Epithelial cell of esophagus (primary cell): Measurements from ENCODE around the gene ANKS1B.

Source experiments
- DNase-seq: peaks from one replicate; pipeline ENCODE4 v3.0.0; 2010; ENCODE audit warnings: low read depth
- H3K4me3 ChIP-seq: 2 replicates; pipeline ENCODE4 v1.5.1; 2011; ENCODE audit warnings: mild to moderate bottlenecking, low read length, control low read depth
- TF ChIP-seq, protein P1 (sequence below): IDR thresholded peaks from 2 replicates; pipeline ENCODE4 v1.5.1; 2011; ENCODE audit warnings: low read depth, mild to moderate bottlenecking, low read length, control low read depth, inconsistent platforms; ENCODE audit not compliant: insufficient read depth; ENCODE audit errors: missing control alignments

ANKS1B gene

DNA sequence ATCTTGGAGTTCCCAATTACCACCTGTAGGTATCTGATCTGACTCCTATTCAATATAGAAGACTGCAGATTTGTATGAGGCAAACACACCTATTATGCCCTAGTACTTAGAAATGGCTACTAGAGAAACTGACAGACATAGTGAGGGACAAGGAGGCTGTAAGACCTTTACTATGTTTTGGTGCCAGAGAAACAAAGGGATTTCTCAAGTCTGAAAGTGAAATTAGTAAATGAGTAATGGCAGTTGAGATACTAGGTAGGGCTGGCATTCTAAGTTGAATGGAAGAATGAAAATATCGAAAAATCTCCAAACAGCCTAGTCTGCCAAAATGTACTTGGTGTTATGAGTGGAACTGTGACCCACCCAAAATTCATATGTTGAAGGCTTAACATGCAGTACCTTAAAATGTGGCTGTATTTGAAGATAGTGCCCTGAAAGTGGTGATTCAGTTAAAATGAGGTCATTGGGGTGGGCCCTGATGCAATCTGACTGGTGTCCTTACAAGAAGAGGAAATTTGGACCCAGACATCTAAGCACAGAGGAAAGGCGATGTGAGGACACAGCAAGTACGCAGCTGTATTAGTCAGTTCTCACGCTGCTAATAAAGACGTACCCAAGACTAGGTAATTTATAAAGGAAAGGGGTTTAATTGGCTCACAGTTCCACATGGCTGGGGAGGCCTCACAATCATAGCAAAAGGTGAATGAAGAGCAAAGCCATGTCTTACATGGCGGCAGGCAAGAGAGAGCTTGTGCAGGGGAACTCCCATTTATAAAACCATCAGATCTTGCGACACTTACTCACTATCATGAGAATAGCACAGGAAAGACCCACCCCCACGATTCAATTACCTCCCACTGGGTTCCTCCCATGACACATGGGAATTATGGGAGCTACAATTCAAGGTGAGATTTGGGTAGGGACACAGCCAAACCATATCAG is 1212.7 kb downstream of the ANKS1B start:
- no peak for DNase-seq
- no peak overlapping the region for H3K4me3 ChIP-seq
- TF ChIP-seq, protein P1, sequence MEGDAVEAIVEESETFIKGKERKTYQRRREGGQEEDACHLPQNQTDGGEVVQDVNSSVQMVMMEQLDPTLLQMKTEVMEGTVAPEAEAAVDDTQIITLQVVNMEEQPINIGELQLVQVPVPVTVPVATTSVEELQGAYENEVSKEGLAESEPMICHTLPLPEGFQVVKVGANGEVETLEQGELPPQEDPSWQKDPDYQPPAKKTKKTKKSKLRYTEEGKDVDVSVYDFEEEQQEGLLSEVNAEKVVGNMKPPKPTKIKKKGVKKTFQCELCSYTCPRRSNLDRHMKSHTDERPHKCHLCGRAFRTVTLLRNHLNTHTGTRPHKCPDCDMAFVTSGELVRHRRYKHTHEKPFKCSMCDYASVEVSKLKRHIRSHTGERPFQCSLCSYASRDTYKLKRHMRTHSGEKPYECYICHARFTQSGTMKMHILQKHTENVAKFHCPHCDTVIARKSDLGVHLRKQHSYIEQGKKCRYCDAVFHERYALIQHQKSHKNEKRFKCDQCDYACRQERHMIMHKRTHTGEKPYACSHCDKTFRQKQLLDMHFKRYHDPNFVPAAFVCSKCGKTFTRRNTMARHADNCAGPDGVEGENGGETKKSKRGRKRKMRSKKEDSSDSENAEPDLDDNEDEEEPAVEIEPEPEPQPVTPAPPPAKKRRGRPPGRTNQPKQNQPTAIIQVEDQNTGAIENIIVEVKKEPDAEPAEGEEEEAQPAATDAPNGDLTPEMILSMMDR = no peak

DNA sequence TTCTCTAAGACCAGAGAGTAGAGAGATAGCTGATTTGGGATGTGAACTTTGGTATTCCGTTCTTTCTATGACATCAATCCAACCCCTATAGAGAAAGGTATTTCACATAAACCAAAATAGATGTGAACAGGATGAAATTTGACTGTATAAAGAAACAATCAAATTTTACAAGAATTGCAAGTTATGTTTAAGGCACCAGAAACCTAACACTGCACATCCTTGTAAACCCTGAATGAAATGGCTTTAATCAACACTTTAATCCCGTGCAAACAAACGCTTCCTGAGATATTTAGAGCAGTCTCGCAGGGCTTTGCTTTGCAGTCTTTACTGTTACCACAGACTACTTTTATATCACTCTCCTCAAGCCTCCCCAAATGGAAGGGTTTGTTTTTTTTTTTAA is 1214.5 kb downstream of the ANKS1B start:
- no peak for DNase-seq
- TF ChIP-seq, protein P1 = no peak
- no peak overlapping the region for H3K4me3 ChIP-seq

DNA sequence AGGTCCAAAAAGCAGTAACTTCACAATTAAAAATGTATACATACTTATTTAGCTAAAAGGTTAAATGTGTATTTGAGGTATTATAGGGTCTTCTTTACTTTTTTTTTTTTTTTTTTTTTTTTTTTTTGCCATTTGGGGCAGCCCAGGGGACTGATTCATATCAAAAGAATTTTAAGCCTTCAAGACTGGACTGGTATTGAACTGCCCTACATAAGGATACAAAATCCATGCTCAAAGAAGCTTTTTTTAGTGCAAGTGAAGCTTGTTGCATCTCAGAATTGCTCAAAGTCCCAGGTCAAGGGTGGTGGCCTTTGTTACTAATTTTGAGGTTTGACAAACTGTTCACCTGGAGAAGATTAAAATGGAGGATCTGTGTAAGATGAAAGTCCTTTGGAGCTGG is 1215.7 kb downstream of the ANKS1B start:
- DNase-seq = no peak
- TF ChIP-seq, protein P1 = no peak
- no peak overlapping the region for H3K4me3 ChIP-seq

DNA sequence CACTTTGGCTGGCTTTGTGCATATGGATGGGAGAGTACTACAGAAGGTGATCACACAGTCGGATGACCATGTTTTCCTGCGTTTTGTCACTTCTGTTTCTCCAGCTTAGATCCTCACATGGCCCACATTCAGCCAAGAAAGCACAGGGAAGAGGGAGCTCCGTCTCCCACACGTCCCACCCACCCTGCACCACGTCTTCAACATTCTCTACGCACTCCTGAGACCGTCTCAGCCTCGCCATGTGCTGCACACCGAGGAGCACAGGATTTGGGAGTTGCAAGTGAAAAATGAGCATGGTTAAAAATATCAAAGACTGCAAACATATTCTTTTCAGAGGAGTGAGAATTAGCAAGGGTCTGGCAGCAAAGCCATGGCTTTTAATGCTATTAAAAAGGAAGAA is 1217.5 kb downstream of the ANKS1B start:
- TF ChIP-seq, protein P1 = no peak
- DNase-seq = no peak
- H3K4me3 ChIP-seq = no peak overlapping the region

DNA sequence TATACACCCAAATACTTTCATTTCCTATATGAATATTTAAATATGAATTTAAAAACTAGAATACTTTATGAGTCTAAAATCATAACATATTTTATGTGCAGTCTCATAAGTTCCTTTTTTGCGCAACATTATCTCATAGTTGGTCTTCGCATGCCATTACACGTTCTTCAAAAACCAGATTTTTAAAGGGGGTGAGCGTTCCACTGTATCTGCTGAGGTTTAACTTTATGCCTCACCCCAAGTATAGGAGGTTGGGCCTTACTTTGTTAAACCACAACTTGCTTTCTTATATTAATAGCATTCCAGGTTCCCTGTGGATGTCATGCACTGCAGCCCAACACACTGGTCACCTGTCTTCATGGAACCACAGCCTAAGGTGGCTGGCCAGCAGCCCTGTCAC is 1221.1 kb downstream of the ANKS1B start:
- peak; percentile 63 for DNase-seq
- TF ChIP-seq, protein P1 = no peak
- no peak overlapping the region for H3K4me3 ChIP-seq

DNA sequence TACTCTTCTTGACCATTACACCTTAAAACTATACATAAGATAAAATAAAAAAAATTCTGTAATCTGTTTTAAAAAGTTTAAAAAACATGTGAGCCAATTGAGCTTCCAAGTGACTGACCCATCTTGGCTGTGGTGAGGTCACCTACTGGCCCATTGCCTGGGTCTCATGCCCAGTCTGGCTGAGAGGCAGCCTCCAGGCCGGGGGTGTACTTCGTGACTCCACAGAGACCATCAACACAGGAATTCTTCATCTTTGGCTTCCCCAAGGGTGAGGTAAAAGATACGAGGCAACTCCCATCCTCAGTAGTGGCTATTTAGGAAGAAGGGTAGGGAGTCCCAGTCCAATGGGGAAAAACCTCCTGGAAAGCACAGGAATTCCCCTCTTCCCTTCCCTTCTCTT is 1226.4 kb downstream of the ANKS1B start:
- TF ChIP-seq, protein P1 = no peak
- no peak for DNase-seq

DNA sequence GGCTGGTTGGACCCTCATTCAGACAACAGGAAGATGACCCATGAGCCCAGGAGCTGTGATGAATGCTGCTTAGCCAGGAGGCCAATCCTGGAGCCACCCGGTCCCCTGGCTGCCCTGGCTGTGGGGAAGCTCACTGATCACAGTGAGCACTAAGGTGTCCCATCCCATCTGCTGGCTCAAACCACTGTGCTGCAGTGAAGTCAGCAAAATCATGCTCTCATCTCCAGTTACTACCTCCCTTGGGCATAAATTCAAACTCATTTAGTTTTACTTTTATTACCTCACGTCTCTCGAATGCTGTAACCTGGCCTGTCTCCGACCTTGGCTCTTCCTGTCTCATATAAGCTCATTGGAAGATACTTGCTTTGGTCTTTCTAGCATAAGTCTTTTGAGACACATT is 1227.3 kb downstream of the ANKS1B start:
- H3K4me3 ChIP-seq = no peak overlapping the region
- DNase-seq = no peak
- TF ChIP-seq, protein P1 = no peak

More for the DNA sequence above, 1226.4 kb downstream of the ANKS1B start:
- H3K4me3 ChIP-seq = no peak overlapping the region
